Mesenchymal stem cell (in vitro differentiated cells and primary cell): ENCODE data around the gene SIRPB2. TPM values are rescaled to one million over a fixed set of nuclear protein-coding genes. Genes with fewer than 3 reads are reported as not detected.

Experiments
- DNase-seq: peaks from one replicate; pipeline ENCODE4 v3.0.0-alpha.2; 2013
- H2AFZ ChIP-seq: one replicate; pipeline ENCODE4 v1.6.1; 2013; ENCODE audit warnings: low read depth, mild to moderate bottlenecking, control low read depth, inconsistent platforms, low read length, moderate library complexity
- H2AK5ac ChIP-seq: 2 replicates; pipeline ENCODE4 v1.6.1; 2013; ENCODE audit warnings: low read length, moderate library complexity, mild to moderate bottlenecking, inconsistent platforms; ENCODE audit not compliant: severe bottlenecking
- H2BK120ac ChIP-seq: one replicate; pipeline ENCODE4 v1.6.1; 2013; ENCODE audit warnings: low read depth, mild to moderate bottlenecking, inconsistent platforms, low read length, moderate library complexity
- H2BK12ac ChIP-seq, 2 experiments: one replicate each; pipeline ENCODE4 v1.6.1; 2013; ENCODE audit warnings: inconsistent platforms in 2 of 2, low read length in 2 of 2, mild to moderate bottlenecking in 2 of 2, moderate library complexity in 2 of 2, control low read depth in 1 of 2
- H2BK15ac ChIP-seq: one replicate; pipeline ENCODE4 v1.6.1; 2013; ENCODE audit warnings: mild to moderate bottlenecking, low read depth, inconsistent platforms; ENCODE audit not compliant: poor library complexity, severe bottlenecking
- H2BK5ac ChIP-seq: 2 replicates; pipeline ENCODE4 v1.6.1; 2013; ENCODE audit warnings: low read depth, mild to moderate bottlenecking, low read length, control low read depth, inconsistent platforms; ENCODE audit not compliant: poor library complexity, severe bottlenecking
- H3K14ac ChIP-seq, 2 experiments: one replicate each; pipeline ENCODE4 v1.6.1; 2013; ENCODE audit warnings: inconsistent platforms in 2 of 2, low read length in 2 of 2, control low read depth in 1 of 2, mild to moderate bottlenecking in 1 of 2, moderate library complexity in 1 of 2
- H3K18ac ChIP-seq, 2 experiments: one replicate each; pipeline ENCODE4 v1.6.1; 2013; ENCODE audit warnings: inconsistent platforms in 2 of 2, low read length in 2 of 2, control low read depth in 1 of 2, low read depth in 1 of 2, mild to moderate bottlenecking in 1 of 2
- H3K23ac ChIP-seq, 2 experiments: one replicate each; pipeline ENCODE4 v1.6.1; 2013; ENCODE audit warnings: inconsistent platforms in 2 of 2, low read length in 2 of 2, mild to moderate bottlenecking in 2 of 2, moderate library complexity in 2 of 2, control low read depth in 1 of 2
- H3K27ac ChIP-seq: 2 replicates; pipeline ENCODE4 v1.5.1; 2013; ENCODE audit warnings: mild to moderate bottlenecking, moderate library complexity, low read length, control low read depth, inconsistent platforms; ENCODE audit not compliant: poor library complexity, severe bottlenecking
- H3K27me3 ChIP-seq, 2 experiments: 2 replicates each; pipeline versions ENCODE4 v1.6.1 to v1.7.0; 2013; ENCODE audit warnings: low read length in 2 of 2, mild to moderate bottlenecking in 2 of 2, moderate library complexity in 2 of 2, control low read depth in 1 of 2, inconsistent platforms in 1 of 2; ENCODE audit not compliant: control insufficient read depth in 1 of 2, insufficient read depth in 1 of 2
- H3K36me3 ChIP-seq, 2 experiments: 2 replicates each; pipeline versions ENCODE4 v1.6.1 to v1.7.0; 2013; ENCODE audit warnings: low read length in 2 of 2, control low read depth in 1 of 2, inconsistent platforms in 1 of 2, low read depth in 1 of 2, mild to moderate bottlenecking in 1 of 2; ENCODE audit not compliant: insufficient read depth in 2 of 2, control insufficient read depth in 1 of 2
- H3K4ac ChIP-seq, 2 experiments: one replicate each; pipeline ENCODE4 v1.6.1; 2013; ENCODE audit warnings: inconsistent platforms in 2 of 2, low read length in 2 of 2, mild to moderate bottlenecking in 2 of 2, moderate library complexity in 2 of 2, control low read depth in 1 of 2, low read depth in 1 of 2
- H3K4me1 ChIP-seq: 2 replicates; pipeline ENCODE4 v1.6.1; 2013; ENCODE audit warnings: low read depth, low read length, control low read depth; ENCODE audit not compliant: control insufficient read depth, insufficient read depth
- H3K4me2 ChIP-seq: 2 replicates; pipeline ENCODE4 v1.6.1; 2013; ENCODE audit warnings: low read length, mild to moderate bottlenecking, inconsistent platforms; ENCODE audit not compliant: poor library complexity, severe bottlenecking
- H3K4me3 ChIP-seq, 2 experiments: 2 replicates each; pipeline versions ENCODE4 v1.5.1 to v1.7.0; 2013; ENCODE audit warnings: low read length in 2 of 2, mild to moderate bottlenecking in 2 of 2, control low read depth in 1 of 2, low read depth in 1 of 2; ENCODE audit not compliant: insufficient read depth in 1 of 2
- H3K79me1 ChIP-seq: replicated peaks from 2 replicates; pipeline ENCODE4 v1.6.1; 2013; ENCODE audit warnings: mild to moderate bottlenecking, control low read depth, low read length, inconsistent platforms; ENCODE audit not compliant: poor library complexity, severe bottlenecking
- H3K9ac ChIP-seq: 2 replicates; pipeline ENCODE4 v1.7.0; 2013; ENCODE audit warnings: mild to moderate bottlenecking, low read length, moderate library complexity
- H3K9me3 ChIP-seq: 2 replicates; pipeline ENCODE4 v1.7.0; 2013; ENCODE audit warnings: mild to moderate bottlenecking, low read length; ENCODE audit not compliant: control insufficient read depth
- H4K8ac ChIP-seq: one replicate; pipeline ENCODE4 v1.6.1; 2013; ENCODE audit warnings: inconsistent platforms, mild to moderate bottlenecking, low read length, moderate library complexity
- H4K91ac ChIP-seq: one replicate; pipeline ENCODE4 v1.6.1; 2013; ENCODE audit warnings: mild to moderate bottlenecking, low read length, inconsistent platforms
- WGBS: methylation state at CpG from one replicate; pipeline ENCODE4 v1.1.7; 2013; ENCODE audit warnings: mixed read lengths; 5-methylcytosine and 5-hydroxymethylcytosine counted together
- small RNA-seq: library from polyadenylated mRNA; stranded (forward); fragments of <200 nt; extraction: miRNeasy Mini kit (QIAGEN cat#:217004); gene quantifications from one replicate; pipeline ENCODE3, GENCODE V24; 2013; ENCODE audit warnings: low read depth

The SIRPB2 gene

GRCh38 chr20:1426231-1426849 lies 64.9 kb downstream of the SIRPB2 start:
- Histone ChIP-seq H2BK12ac (peak overlapping the region in 1 of 2 experiments; percentile 40), H2AK5ac (peak overlapping the region; percentile 86), H3K14ac (peak overlapping the region in 1 of 2 experiments; percentile 76), H3K4me1 (peaks cover 8% of the 10 kb centered on the region), H3K27ac (no peak overlapping the region), H3K4ac (no peak overlapping the region), H3K9me3 (peaks cover 1% of the 10 kb centered on the region), H3K4me3 (no peak overlapping the region), H3K4me2 (no peak overlapping the region), H4K91ac (no peak overlapping the region), H2BK15ac (peak overlapping the region; percentile 12), H2BK5ac (no peak overlapping the region), H3K79me1 (no peaks in the 10 kb centered on the region), H3K27me3 (no peaks in the 10 kb centered on the region), H3K9ac (no peak overlapping the region), H4K8ac (no peak overlapping the region), H2BK120ac (no peak overlapping the region), H3K36me3 (no peaks in the 10 kb centered on the region), H3K18ac (peak overlapping the region in 1 of 2 experiments; percentile 14), H2AFZ (no peak overlapping the region), H3K23ac (no peak overlapping the region)
- DNase-seq = no peak
- WGBS = 68% methylated on average over 4 of the region's 4 CpGs

Small RNA genes lying within 50 kb of the gene (small RNA-seq; reads per million reads assigned to genes)
- not detected for gene RNU6-917P
